LHCN-M2 (cell line): ENCODE data around the gene NRAP. TPM values are rescaled to one million over a fixed set of nuclear protein-coding genes. Genes with fewer than 3 reads are reported as not detected.

ENCODE experiments used
- DNase-seq: peaks from one replicate; pipeline ENCODE4 v3.0.0-alpha.2; 2012; ENCODE audit warnings: low read depth
- total RNA-seq: library from RNA; depleted of rRNA; stranded (reverse); fragments of >200 nt; gene quantifications from 2 replicates; pipeline ENCODE4 v1.2.3, GENCODE V29; 2014; rRNA removed

Gene NRAP
- total RNA-seq, 1 experiment from 2014 or later: not detected

DNA sequence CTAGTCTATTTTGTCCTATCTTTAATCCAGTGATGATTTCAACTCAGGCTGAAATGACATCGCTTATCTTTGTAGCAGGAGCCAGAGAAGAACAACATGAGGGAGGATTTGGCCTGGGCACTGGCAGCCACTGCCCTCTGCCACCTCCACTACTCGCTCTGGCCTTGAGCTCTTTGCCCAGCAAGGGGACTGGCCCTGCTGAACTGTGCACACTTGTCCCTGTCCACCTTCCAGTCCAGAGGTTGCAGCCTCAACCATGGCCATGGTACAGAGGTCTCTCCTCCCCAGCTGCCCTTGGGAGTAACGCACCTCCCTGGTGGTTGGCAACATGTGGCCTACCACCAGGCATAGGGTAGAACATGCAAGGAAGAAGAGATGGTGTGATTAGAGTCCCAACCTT is 102.6 kb downstream of the NRAP start:
- no peak for DNase-seq

DNA sequence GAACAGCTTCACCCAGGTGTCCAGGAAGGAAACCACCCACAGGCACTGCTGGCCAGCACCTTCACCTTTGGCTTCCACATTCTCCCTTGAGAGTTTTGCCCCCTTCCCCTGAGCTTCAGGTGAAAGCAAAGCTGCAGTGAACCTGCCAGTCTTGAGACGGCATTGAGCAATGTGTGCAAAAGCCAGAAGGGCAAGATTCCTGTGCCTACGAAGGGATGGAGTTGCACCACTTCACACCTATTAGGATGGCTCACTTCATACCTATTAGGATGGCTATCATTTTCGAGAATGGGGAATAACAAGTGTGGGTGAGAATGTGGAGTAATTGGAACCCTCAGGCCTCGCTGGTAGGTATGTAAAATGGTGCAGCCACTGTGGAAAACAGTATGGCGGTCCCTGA is 103.8 kb downstream of the NRAP start:
- DNase-seq: no peak

DNA sequence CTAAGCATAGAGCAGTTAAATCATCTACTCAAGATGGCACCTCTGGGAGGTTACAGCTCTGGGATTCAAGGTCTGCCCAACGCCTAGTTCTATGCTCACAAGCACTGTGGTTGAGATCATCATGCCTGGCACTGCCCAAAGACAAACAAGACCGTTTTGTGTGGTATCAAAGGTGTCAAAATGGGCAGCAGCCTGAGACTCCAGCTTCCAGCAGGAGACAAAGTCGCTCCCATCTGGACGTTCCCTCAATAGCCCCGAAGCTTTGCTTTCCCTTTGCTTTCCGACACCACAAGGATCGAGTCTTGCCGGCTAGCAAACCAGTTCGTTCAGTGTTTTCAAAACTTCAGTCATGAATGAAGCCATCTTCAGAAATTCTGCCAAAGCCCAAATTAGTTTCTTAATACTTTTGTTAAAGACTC is 105.9 kb downstream of the NRAP start:
- no peak for DNase-seq

DNA sequence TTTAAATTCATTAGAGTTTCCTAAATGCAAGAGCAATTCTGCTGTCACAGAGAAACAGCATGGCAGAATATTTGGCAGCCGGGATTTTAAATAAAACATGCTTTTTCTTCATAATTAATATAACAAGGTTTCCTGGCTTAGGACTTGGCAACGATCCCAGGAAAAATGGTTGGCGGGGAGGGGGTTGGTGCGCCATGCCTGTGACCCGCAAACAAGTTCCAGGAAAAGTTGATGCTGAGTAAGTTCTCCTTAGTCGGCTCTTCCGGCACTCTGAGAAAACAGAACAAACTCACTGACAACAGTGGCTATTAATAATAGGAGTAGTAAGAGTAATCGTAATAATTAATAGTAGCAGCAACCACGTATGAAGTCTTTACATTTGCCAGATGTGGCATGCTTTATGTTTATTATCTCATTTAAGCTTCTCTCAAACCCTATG is 106.4 kb downstream of the NRAP start:
- DNase-seq: no peak

DNA sequence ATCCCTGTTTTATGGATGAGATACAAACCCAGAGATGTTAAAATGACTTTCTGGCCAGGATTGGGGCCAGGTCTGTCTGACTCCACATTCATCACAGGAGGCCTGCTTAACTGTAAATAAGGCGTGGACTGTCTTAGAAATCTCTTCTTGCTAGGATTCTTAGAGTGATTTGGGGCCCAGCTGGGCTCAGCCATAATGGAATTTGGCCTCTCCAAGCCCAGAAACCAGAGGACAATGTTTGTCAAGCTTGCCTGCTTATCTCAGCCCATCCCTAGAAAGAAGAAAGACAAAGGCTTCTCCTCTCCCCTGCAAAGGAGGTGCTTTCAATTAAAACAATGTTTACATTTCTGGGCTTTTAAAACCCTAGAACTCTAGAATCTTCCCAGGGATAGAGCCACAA is 108.1 kb downstream of the NRAP start:
- no peak for DNase-seq

DNA sequence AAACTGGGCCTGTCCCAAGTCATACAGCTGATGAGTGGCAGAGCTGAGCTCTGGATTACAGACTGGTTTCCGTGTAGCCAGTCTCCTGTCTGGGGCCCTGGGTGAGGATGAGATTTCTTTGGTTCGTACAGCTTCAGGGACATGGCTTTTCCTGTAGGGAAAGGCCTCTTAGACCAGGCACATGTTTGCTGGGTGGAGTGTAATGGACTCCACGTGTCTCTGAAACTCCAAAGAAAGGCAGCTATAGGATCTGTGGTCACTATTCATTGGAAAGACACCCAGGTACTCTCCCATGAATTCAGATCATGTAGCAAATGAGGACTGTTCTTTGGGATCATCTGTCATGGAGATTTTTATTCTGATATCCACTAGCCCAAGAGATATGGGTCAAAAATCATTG is 108.6 kb downstream of the NRAP start:
- no peak for DNase-seq

DNA sequence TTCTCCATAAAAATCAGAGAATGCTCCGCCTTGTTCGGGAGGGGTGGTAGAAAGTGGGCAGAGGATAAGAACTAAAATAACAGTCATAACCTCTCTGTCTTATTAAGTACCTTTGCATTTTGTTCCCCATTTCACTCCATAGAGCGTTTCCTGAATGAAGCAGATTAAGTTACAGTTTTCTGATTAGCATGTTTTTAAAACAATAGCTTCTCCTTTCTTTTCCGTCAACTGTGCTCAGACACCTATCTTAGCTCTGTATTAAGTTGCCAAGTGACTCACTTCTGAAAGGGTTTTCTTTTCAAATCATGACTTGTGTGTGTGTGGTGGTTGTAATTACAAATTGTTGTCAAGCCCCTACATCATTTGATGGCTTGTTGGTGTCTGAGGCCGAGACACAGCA is 109.6 kb downstream of the NRAP start:
- no peak for DNase-seq

DNA sequence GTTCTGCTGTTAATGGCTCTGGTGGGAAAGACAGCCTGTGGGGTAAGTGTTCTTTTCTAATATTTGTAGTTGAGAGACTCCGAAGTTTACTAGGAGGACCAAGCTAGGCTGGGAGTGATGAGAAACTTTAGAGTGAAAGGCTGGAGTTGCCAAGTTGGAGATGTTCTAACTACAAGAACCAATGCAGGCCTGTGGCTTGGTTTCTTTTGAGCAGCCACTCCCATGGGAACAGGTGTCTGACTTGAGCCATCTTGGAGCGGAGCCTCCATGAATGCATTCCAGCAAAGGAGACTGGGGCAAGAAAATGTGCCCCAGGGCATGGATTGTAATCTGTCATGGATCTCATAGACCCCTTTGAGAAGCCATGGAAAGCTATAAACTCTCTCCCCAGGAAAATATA is 110.7 kb downstream of the NRAP start:
- no peak for DNase-seq

DNA sequence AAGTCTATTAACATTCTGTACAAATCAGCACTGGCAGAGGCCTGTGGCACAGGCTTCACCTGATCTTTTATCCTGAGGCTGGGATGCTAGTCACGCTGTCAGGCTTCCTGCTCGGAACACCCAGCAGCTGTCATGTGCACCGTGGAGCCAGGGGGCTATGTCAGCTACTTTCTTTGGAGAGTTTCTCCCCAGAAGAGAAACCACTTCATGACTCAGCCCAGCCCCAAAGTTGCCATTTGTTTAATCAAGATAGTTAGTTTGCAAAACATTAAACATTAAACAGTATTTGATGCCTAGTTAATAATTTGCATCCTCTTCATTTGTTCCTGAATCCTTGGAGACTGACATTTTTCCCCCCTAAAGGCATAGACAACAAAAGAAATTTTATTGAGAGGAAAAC is 111.1 kb downstream of the NRAP start, which contains the start of gene HABP2:
HABP2 (plus strand) TSS at position 353 of the 400 bp plus-strand sequence. CDS start 69 bp downstream, outside the sequence.
- DNase-seq: no peak

DNA sequence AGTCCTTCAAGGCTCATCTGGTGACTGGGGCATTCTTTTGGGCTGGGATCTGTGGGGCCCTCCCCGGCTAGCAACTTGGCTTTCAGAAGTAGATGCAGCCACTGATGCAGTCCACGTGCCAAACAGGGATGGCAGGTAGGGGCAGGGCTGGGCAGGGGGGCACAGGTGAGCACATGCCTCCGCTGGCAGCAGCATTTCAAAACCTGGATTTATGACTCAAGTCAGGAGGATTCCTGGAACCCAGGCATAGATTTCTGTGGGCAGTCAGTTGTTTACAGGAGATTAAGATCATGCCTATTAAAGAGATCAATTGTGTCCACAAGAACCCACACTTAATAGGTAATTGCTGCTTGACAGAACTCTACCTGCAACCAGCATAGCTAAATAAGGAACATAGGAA is 111.8 kb downstream of the NRAP start:
- no peak for DNase-seq

DNA sequence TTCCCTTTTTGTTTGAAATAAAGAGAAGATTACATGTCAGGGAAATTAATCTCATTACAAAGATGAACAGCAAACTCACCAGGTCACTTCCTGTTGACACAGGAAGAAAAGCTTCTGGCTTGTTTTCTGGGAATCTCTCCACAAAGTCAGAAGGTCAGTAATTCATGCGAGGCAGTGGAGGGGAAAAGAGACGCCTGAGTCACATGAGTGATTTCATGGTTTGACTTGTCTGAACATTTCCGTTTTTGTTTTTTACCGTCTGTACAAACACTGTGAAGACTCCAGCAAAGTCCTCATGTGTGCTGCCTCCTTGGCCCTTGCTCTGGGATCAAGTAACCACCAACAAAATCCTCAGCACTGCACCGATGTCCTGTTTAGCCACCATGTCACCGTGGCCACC is 113.5 kb downstream of the NRAP start:
- peak; percentile 19 for DNase-seq

DNA sequence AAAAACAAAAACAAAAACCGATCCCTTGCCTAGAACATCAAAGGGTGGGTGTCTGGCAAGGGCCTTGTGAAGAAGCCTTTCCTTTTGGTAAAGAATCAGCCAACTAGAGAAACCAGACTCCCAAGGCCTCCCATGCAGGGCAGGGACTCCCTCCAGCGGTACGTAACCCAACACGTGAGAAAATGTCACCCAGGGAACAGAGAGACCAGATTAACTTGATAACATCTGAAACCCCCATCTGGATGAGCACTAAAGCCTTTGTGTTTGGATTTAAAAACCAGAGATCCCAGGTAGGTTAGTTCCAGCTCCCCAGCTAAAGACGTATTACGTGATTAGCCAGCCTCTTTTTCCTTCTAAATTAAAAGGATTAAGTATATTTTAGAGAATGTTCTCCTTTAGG is 114.0 kb downstream of the NRAP start:
- DNase-seq: no peak

DNA sequence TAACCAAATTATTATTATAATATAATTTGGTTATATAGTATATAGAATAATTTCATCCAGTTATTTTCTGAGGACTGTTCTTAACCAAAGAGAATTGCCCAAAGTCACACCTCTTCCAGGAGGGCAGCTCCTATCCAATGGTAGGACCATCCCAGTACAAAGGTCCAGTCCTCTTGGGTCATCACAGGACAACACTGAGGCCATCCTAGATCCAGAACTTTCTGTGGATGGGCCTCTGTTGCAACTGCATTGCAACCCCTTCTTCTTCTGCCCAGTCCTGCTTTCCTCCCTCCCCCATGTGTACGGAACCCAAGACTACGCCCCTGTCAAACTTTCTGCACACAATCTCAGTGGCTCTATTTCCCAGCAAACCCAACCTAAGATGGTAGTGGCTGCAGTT is 116.4 kb downstream of the NRAP start:
- no peak for DNase-seq

DNA sequence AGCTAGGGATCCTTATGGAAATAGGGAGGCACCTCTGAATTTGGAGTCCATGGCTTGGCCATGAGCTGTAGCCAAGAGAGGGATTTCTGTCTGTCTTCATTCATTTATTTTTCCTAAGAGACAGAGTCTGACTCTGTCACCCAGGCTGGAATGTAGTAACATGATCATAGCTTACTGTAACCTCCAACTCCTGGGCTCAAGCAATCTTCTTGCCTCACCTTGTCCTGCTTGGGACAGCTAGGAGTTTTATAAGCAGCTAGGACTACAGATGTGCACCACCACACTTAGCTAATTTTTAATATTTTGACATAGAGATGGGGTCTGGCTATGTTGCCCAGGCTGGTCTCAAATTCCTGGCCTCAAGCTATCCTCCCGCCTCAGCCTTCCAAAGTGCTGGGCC is 119.4 kb downstream of the NRAP start:
- no peak for DNase-seq

DNA sequence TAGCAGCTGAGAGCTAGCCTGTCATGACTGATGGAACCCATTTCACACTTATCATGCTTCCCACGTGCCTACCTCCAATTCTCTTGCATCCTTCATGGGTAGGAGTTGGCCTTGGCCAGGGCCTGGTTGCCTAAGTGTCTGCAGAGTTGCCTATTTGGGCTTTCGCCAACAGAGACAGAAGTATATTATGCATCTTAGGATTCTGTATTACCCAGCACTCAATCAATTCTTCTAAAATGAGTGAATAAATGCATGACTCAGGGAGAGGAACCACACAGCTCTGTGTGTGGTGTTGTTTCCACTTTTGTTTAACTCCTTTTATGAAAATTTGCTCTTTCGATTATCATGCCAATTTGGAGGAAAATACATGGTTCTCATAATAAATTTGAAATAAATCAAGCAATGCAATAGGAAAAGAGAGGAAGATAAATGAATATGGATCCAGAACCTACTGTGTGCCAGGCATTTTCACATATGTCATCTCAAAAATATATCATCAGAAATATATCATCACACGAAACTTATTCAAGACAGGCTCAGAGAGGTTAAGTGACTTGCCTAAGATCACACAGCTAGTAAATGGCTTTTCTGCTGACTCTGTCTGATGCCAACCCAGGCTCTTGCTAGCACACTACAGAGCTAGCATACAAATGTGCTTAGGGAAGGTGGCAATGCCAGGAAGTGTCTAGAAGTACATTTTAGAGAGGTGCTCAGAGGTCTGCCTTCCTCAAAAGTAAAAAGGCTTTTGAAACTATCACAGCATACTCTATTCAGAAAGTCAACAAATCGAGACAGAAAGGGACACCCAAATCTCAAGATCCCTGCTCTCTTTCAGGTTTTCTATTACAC is 120.5 kb downstream of the NRAP start:
- DNase-seq: no peak

DNA sequence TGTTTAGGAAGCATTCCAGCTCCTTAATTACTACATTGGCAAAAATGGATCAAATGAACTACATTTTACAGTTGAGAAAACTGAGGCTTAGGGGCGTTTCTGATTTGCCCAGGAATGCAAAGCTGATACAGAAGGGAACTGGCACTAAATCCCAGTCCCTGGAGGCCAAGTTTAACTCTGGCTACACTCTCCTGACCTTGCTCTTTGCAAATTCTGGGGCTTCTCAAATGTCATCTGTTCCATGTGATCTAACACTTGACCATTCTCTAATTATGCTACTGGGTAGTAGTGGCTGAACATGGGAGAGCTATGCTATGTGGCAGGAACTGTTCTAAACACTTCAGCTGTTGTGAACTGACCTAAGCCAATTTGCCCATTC is 122.3 kb downstream of the NRAP start:
- DNase-seq: no peak

DNA sequence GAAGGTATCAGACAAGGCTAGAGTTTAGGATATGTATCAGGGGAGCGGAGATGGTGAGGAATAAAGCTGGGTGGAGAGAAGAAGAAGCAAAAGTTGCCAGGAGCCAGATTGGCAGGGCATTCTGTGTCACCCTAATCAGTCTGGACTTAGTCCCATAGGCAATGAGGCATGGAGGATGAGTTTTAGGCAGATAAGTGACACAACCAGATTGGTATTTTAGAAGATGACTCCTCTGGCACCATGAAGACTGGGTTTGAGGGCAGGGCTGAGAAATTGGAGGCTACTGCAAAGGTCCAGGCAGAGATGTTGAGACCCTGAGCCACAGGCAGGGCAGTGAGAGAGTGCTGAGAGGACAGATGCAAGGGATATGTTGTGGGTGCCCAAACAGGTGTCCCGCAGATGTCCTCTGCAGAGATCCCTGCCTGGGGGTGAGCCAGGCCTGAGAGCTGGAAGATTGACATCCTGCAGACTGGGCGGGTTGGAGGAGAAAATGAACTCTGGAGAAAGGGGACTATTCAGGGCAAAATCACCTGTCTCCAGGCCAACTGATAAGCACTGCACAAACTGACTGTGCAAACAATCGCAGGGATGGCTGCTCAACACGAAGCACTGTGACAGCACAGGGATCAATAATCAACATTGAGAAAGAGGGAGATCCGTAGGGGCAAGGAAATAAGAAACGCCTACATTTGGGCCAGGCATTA is 122.8 kb downstream of the NRAP start:
- no peak for DNase-seq

DNA sequence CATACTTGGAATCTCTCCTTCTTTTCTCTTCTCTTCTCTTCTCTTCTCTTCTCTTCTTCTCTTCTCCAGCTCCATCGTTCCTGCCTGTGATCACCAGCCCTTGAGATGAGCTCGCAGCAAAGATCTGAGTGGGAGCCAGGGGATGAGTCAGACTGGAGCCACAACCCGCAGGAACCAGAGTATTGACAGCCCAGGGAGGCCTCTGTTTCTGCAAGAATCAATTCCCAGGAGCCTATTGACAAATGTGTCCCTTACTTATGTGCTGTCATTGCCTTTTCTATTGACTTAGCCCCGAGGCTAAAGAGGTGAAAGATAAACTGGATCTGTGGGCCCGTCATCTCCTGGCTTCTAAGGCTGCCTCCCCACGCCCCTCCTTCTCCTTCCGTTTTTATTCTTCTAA is 124.1 kb downstream of the NRAP start:
- DNase-seq: peak; percentile 19

Other genes starting within 250 kb of the NRAP start
- gene HABP2, start 111.0 kb downstream of the NRAP start, total RNA-seq: not detected in 2 replicates
- 25.8 and 35.5 TPM in 2 replicates for gene CASP7, start 15.9 kb upstream of the NRAP start, total RNA-seq
- gene PLEKHS1, start 87.6 kb upstream of the NRAP start, total RNA-seq: not detected in 2 replicates
- 6.3 and 6.8 TPM in 2 replicates for gene DCLRE1A, start 190.0 kb upstream of the NRAP start, total RNA-seq
- 18.5 and 19.2 TPM in 2 replicates for gene NHLRC2, start 190.6 kb upstream of the NRAP start, total RNA-seq